Esophagus squamous epithelium (tissue), 4 donors: Measurements from ENCODE around the gene COX17.

Source experiments
- POLR2A ChIP-seq, 4 donors: fragments of 450-650 bp; IDR thresholded peaks; one replicate each; pipeline ENCODE4 v1.6.1; 2017; ENCODE audit warnings: antibody characterized with exemption in 4 of 4, mild to moderate bottlenecking in 4 of 4, moderate library complexity in 3 of 4
- TF ChIP-seq, protein P1 (sequence below), 6 experiments: fragments of 450-650 bp in 4 of 6; fragments of 200-600 bp in 2 of 6; sonication (generic) in 2 of 6; IDR thresholded peaks; one replicate each; pipeline ENCODE4 v1.5.1; 2016 to 2019; ENCODE audit warnings: antibody characterized with exemption in 6 of 6, mild to moderate bottlenecking in 4 of 6, moderate library complexity in 4 of 6

DNA sequence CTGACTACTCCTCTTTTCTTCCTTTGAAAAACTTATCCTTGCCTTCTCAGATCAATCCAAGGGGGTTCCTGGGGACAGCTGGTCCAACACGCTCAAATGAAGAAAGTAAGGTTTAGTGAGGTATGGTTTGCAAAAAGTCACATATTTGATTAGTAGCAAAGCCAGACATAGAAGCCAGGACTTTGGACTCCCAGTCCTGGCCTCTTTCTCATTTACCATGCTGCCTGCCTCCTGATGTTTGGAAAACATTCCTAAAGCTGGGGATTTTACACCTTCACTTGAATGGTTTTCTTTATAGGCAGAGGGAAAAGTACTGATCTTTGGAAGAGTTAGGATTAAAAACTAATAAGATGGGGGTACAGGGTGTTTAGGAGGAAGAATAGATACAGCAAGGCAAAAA is 31.4 kb downstream of the COX17 start:
- TF ChIP-seq, protein P1, sequence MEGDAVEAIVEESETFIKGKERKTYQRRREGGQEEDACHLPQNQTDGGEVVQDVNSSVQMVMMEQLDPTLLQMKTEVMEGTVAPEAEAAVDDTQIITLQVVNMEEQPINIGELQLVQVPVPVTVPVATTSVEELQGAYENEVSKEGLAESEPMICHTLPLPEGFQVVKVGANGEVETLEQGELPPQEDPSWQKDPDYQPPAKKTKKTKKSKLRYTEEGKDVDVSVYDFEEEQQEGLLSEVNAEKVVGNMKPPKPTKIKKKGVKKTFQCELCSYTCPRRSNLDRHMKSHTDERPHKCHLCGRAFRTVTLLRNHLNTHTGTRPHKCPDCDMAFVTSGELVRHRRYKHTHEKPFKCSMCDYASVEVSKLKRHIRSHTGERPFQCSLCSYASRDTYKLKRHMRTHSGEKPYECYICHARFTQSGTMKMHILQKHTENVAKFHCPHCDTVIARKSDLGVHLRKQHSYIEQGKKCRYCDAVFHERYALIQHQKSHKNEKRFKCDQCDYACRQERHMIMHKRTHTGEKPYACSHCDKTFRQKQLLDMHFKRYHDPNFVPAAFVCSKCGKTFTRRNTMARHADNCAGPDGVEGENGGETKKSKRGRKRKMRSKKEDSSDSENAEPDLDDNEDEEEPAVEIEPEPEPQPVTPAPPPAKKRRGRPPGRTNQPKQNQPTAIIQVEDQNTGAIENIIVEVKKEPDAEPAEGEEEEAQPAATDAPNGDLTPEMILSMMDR (IDR thresholded peaks at IDR 0.05), result no peak
- no peak for TF ChIP-seq POLR2A (IDR thresholded peaks at IDR 0.05)
